Keratinocyte (primary cell): ENCODE data around the gene ARL15. TPM values are rescaled to one million over a fixed set of nuclear protein-coding genes. Genes with fewer than 3 reads are reported as not detected.

Experiments
- DNase-seq: peaks from one replicate; pipeline ENCODE4 v3.0.0-alpha.2; 2011; ENCODE audit warnings: low read depth, missing footprints, low spot score
- FAIRE-seq: peaks from 2 replicates; lab custom pipeline; 2011; peaks lifted over from hg19 to GRCh38; lab: Jason Lieb, UNC
- H2AFZ ChIP-seq: 2 replicates; pipeline ENCODE4 v1.6.0; 2012; ENCODE audit warnings: low read length, control low read depth, inconsistent platforms; ENCODE audit not compliant: control insufficient read depth
- H3K27ac ChIP-seq: 2 replicates; pipeline ENCODE4 v1.5.1; 2011; ENCODE audit warnings: low read length; ENCODE audit not compliant: control insufficient read depth, insufficient read depth
- H3K27me3 ChIP-seq: 3 replicates; pipeline ENCODE4 v1.6.0; 2011; ENCODE audit warnings: low read length; ENCODE audit not compliant: control insufficient read depth, insufficient read depth; ENCODE audit errors: extremely low read depth
- H3K36me3 ChIP-seq, 2 experiments: 2 replicates in 1 of 2; 3 replicates in 1 of 2; pipeline ENCODE4 v1.5.1; 2011; ENCODE audit warnings: low read length in 2 of 2, mild to moderate bottlenecking in 1 of 2; ENCODE audit not compliant: control insufficient read depth in 2 of 2, insufficient read depth in 2 of 2; ENCODE audit errors: extremely low read depth in 1 of 2
- H3K4me1 ChIP-seq: 3 replicates; pipeline ENCODE4 v1.5.1; 2011; ENCODE audit warnings: low read length; ENCODE audit not compliant: control insufficient read depth, insufficient read depth; ENCODE audit errors: extremely low read depth
- H3K4me2 ChIP-seq: 3 replicates; pipeline ENCODE4 v1.6.0; 2011; ENCODE audit warnings: low read depth, low read length; ENCODE audit not compliant: control insufficient read depth, insufficient read depth; ENCODE audit errors: extremely low read depth
- H3K4me3 ChIP-seq, 3 experiments: fragments of 200-600 bp in 1 of 3; sonication (generic) in 1 of 3; 2 replicates in 2 of 3; 3 replicates in 1 of 3; pipeline ENCODE4 v1.5.1; 2011 to 2016; ENCODE audit warnings: low read length in 3 of 3, mild to moderate bottlenecking in 3 of 3, control low read depth in 2 of 3, inconsistent platforms in 1 of 3, low read depth in 1 of 3, mixed read lengths in 1 of 3, mixed run types in 1 of 3, moderate library complexity in 1 of 3; ENCODE audit not compliant: control insufficient read depth in 2 of 3, insufficient read depth in 2 of 3; ENCODE audit errors: extremely low read depth in 1 of 3
- H3K79me2 ChIP-seq: 2 replicates; pipeline ENCODE4 v1.6.0; 2012; ENCODE audit warnings: low read length; ENCODE audit not compliant: control insufficient read depth, insufficient read depth
- H3K9ac ChIP-seq: 3 replicates; pipeline ENCODE4 v1.6.0; 2011; ENCODE audit warnings: low read length; ENCODE audit not compliant: control insufficient read depth, insufficient read depth; ENCODE audit errors: extremely low read depth
- H3K9me1 ChIP-seq: 3 replicates; pipeline ENCODE4 v1.6.0; 2011; ENCODE audit warnings: low read length; ENCODE audit not compliant: control insufficient read depth, insufficient read depth; ENCODE audit errors: extremely low read depth
- H3K9me3 ChIP-seq: 2 replicates; pipeline ENCODE4 v1.5.1; 2012; ENCODE audit warnings: low read depth, low read length; ENCODE audit not compliant: control insufficient read depth
- H4K20me1 ChIP-seq: 3 replicates; pipeline ENCODE4 v1.6.0; 2011; ENCODE audit warnings: low read length; ENCODE audit not compliant: control insufficient read depth, insufficient read depth; ENCODE audit errors: extremely low read depth
- CTCF ChIP-seq, 3 experiments: IDR thresholded peaks in 1 of 3; conservative IDR thresholded peaks in 1 of 3; optimal IDR thresholded peaks in 1 of 3; 2 replicates in 2 of 3; 3 replicates in 1 of 3; pipeline versions ENCODE3 to v1.5.1; 2011; ENCODE audit warnings: low read length in 3 of 3, mild to moderate bottlenecking in 3 of 3, moderate library complexity in 2 of 3, control low read depth in 1 of 3, inconsistent platforms in 1 of 3; ENCODE audit not compliant: insufficient read depth in 2 of 3; ENCODE audit errors: extremely low read depth in 1 of 3
- EZH2 ChIP-seq: IDR thresholded peaks from one replicate; pipeline ENCODE4 v1.6.1; 2012; ENCODE audit warnings: inconsistent platforms, mild to moderate bottlenecking, low read length, moderate library complexity
- dilution Hi-C: fragments of 300-500 bp; cut with MboI; formaldehyde crosslinking; loops from one replicate; pipeline ENCODE4 v1.7.0; 2020; ENCODE audit warnings: low sequenced_read_pairs; ENCODE audit not compliant: extremely low pct_ligation_motif_present
- polyA plus RNA-seq, 5 experiments: library from polyadenylated mRNA; depleted of rRNA in 3 of 5; stranded (reverse) in 3 of 5; stranded (forward) in 1 of 5; unstranded in 1 of 5; fragments of >200 nt; gene quantifications; 1 replicate in 1 of 5; 2 replicates in 3 of 5; 3 replicates in 1 of 5; pipeline versions ENCODE4 v1.2.1 to v1.2.3, GENCODE V29; 2011 to 2012; ENCODE audit warnings: missing spikeins in 2 of 5, low read depth in 1 of 5, low replicate concordance in 1 of 5

The ARL15 gene
- polyA plus RNA-seq, 1 donor (not counting 4 experiments of a cell fraction or from before 2014, with no cell fraction given) = 19.7 TPM

GRCh38 chr5:54103871-54104270 lies 206.5 kb downstream of the ARL15 start:
- no peak for DNase-seq
- H3K4me3 ChIP-seq = no peak overlapping the region
- H3K27ac ChIP-seq = no peak overlapping the region
- no peak overlapping the region for H3K4me2 ChIP-seq
- H3K9me3 ChIP-seq = no peaks in the 10 kb centered on the region
- no peak for FAIRE-seq
- no peak overlapping the region for H3K9ac ChIP-seq
- TF ChIP-seq EZH2 = no peak
- TF ChIP-seq CTCF (optimal IDR thresholded peaks at IDR 0.05 in 1 of 3, IDR thresholded peaks at IDR 0.05 in 1 of 3, conservative IDR thresholded peaks at IDR 0.05 in 1 of 3; ENCODE audit: extremely low read depth in 1 of 3, insufficient read depth in 2 of 3, low read length in 3 of 3) = no peak
- H2AFZ ChIP-seq = no peak overlapping the region
- H3K4me1 ChIP-seq = no peaks in the 10 kb centered on the region
- dilution Hi-C loops = no loop called here
- H3K9me1 ChIP-seq = no peaks in the 10 kb centered on the region
- H4K20me1 ChIP-seq = no peaks in the 10 kb centered on the region
- H3K36me3 ChIP-seq = no peaks in the 10 kb centered on the region
- H3K79me2 ChIP-seq = no peaks in the 10 kb centered on the region
- H3K27me3 ChIP-seq = no peaks in the 10 kb centered on the region

GRCh38 chr5:54098267-54098666 lies 212.1 kb downstream of the ARL15 start:
- Histone ChIP-seq H3K36me3 (no peaks in the 10 kb centered on the region), H3K27ac (no peak overlapping the region), H3K27me3 (no peaks in the 10 kb centered on the region), H3K4me2 (no peak overlapping the region), H3K9me3 (no peaks in the 10 kb centered on the region), H2AFZ (no peak overlapping the region), H3K9me1 (no peaks in the 10 kb centered on the region), H3K4me1 (peaks cover 7% of the 10 kb centered on the region), H3K79me2 (no peaks in the 10 kb centered on the region), H3K4me3 (no peak overlapping the region), H3K9ac (no peak overlapping the region), H4K20me1 (no peaks in the 10 kb centered on the region)
- no peak for FAIRE-seq
- DNase-seq = no peak
- dilution Hi-C loops = no loop called here
- TF ChIP-seq EZH2 = no peak
- TF ChIP-seq CTCF (optimal IDR thresholded peaks at IDR 0.05 in 1 of 3, IDR thresholded peaks at IDR 0.05 in 1 of 3, conservative IDR thresholded peaks at IDR 0.05 in 1 of 3; ENCODE audit: extremely low read depth in 1 of 3, insufficient read depth in 2 of 3, low read length in 3 of 3) = no peak
